Neuronal stem cell (in vitro differentiated cells): ENCODE results near the gene SPRING1.

Experiments
- DNase-seq: peaks from one replicate; pipeline ENCODE4 v3.0.0-alpha.2; 2013; ENCODE audit warnings: low spot score
- H2AFZ ChIP-seq: one replicate; pipeline ENCODE4 v1.6.1; 2013; ENCODE audit warnings: mild to moderate bottlenecking, low read length, inconsistent platforms
- H2AK5ac ChIP-seq: 2 replicates; pipeline ENCODE4 v1.6.1; 2013; ENCODE audit warnings: low read depth, mild to moderate bottlenecking, inconsistent platforms, low read length, moderate library complexity, mixed read lengths
- H2BK120ac ChIP-seq: 2 replicates; pipeline ENCODE4 v1.6.1; 2013; ENCODE audit warnings: low read depth, mild to moderate bottlenecking, inconsistent platforms, low read length, moderate library complexity, mixed read lengths
- H2BK12ac ChIP-seq: one replicate; pipeline ENCODE4 v1.6.1; 2013; ENCODE audit warnings: low read length, inconsistent platforms
- H2BK15ac ChIP-seq: 2 replicates; pipeline ENCODE4 v1.6.1; 2013; ENCODE audit warnings: mild to moderate bottlenecking, low read length, inconsistent platforms, mixed read lengths
- H2BK5ac ChIP-seq: one replicate; pipeline ENCODE4 v1.6.1; 2013; ENCODE audit warnings: inconsistent platforms, mild to moderate bottlenecking, low read length, moderate library complexity
- H3K14ac ChIP-seq: one replicate; pipeline ENCODE4 v1.6.1; 2013; ENCODE audit warnings: low read length, inconsistent platforms
- H3K18ac ChIP-seq: 2 replicates; pipeline ENCODE4 v1.6.1; 2013; ENCODE audit warnings: low read length, inconsistent platforms
- H3K23ac ChIP-seq: 2 replicates; pipeline ENCODE4 v1.6.1; 2013; ENCODE audit warnings: low read depth, mild to moderate bottlenecking, mixed read lengths, low read length, inconsistent platforms; ENCODE audit not compliant: poor library complexity
- H3K27ac ChIP-seq: replicated peaks from 3 replicates; pipeline ENCODE4 v1.5.1; 2013; ENCODE audit warnings: low read length, inconsistent platforms
- H3K27me3 ChIP-seq, 3 experiments: 2 replicates each; pipeline ENCODE4 v1.6.1; 2013; ENCODE audit warnings: low read length in 3 of 3, mild to moderate bottlenecking in 2 of 3, inconsistent platforms in 1 of 3, low read depth in 1 of 3, mixed read lengths in 1 of 3, moderate library complexity in 1 of 3; ENCODE audit not compliant: control insufficient read depth in 3 of 3, insufficient read depth in 3 of 3
- H3K36me3 ChIP-seq, 2 donors: replicated peaks in 1 of 2; 2 replicates each; pipeline ENCODE4 v1.6.1; 2013; ENCODE audit warnings: low read length in 2 of 2; ENCODE audit not compliant: control insufficient read depth in 2 of 2, insufficient read depth in 2 of 2
- H3K4ac ChIP-seq: 2 replicates; pipeline ENCODE4 v1.6.1; 2013; ENCODE audit warnings: inconsistent platforms, mild to moderate bottlenecking, low read length, moderate library complexity
- H3K4me1 ChIP-seq, 2 donors: 1 replicate in 1 of 2; 2 replicates in 1 of 2; pipeline ENCODE4 v1.6.1; 2013; ENCODE audit warnings: low read length in 2 of 2, low read depth in 1 of 2; ENCODE audit not compliant: control insufficient read depth in 2 of 2, insufficient read depth in 1 of 2
- H3K4me2 ChIP-seq: one replicate; pipeline ENCODE4 v1.6.1; 2013; ENCODE audit warnings: mild to moderate bottlenecking, low read length, inconsistent platforms; ENCODE audit not compliant: insufficient read depth, poor library complexity, severe bottlenecking
- H3K4me3 ChIP-seq, 2 donors: 2 replicates each; pipeline ENCODE4 v1.5.1; 2013; ENCODE audit warnings: low read length in 2 of 2, mild to moderate bottlenecking in 2 of 2, inconsistent platforms in 1 of 2, moderate library complexity in 1 of 2
- H3K79me1 ChIP-seq: one replicate; pipeline ENCODE4 v1.6.1; 2013; ENCODE audit warnings: low read depth, mild to moderate bottlenecking, inconsistent platforms, low read length, moderate library complexity
- H3K9ac ChIP-seq: one replicate; pipeline ENCODE4 v1.6.1; 2013; ENCODE audit warnings: mild to moderate bottlenecking, low read depth, low read length, inconsistent platforms; ENCODE audit not compliant: poor library complexity
- H3K9me3 ChIP-seq, 2 donors: replicated peaks in 1 of 2; 2 replicates each; pipeline versions ENCODE3 to v1.6.1; 2013; ENCODE audit warnings: low read length in 2 of 2, mild to moderate bottlenecking in 2 of 2, inconsistent platforms in 1 of 2, low read depth in 1 of 2, mixed read lengths in 1 of 2, moderate library complexity in 1 of 2; ENCODE audit not compliant: control insufficient read depth in 2 of 2, insufficient read depth in 1 of 2
- H4K8ac ChIP-seq: one replicate; pipeline ENCODE4 v1.6.1; 2013; ENCODE audit warnings: low read depth, mild to moderate bottlenecking, inconsistent platforms, low read length, moderate library complexity
- H4K91ac ChIP-seq: one replicate; pipeline ENCODE4 v1.6.1; 2013; ENCODE audit warnings: low read length, low read depth, mild to moderate bottlenecking, inconsistent platforms; ENCODE audit not compliant: poor library complexity
- WGBS, 2 donors: extraction: QIAGEN DNeasy Blood & Tissue Kit; methylation state at CpG; one replicate each; pipeline ENCODE4 v1.1.7; 2013; ENCODE audit warnings: missing lambda C conversion rate in 2 of 2, mixed read lengths in 1 of 2; ENCODE audit not compliant: insufficient read length in 2 of 2, insufficient replicate concordance in 1 of 2; ENCODE audit errors: extremely low coverage in 2 of 2; 5-methylcytosine and 5-hydroxymethylcytosine counted together

Gene SPRING1

DNA sequence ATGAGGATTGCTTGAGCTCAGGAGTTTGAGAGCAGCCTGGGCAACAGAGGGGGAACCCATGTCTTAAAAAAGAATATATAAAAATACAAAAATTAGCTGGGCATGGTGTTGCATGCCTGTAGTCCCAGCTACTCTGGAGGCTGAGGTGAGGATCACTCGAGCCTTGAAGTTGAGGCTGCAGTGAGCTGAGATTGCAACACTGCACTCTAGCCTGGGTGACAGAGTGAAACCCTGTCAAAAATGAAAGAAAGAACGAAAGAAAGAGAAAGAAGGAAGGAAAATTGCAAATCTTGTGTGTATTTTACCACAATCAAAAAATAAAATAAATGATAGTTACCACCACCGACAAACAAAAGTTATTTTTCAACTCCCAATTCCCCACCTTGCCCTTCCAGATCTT is 45.3 kb downstream of the SPRING1 start:
- Histone ChIP-seq H3K23ac (no peak overlapping the region), H4K91ac (no peak overlapping the region), H4K8ac (no peak overlapping the region), H3K14ac (no peak overlapping the region), H3K4me2 (no peak overlapping the region), H3K36me3 (no peaks in the 10 kb centered on the region), H3K27ac (no peak overlapping the region), H3K9ac (no peak overlapping the region), H3K4ac (no peak overlapping the region), H2AFZ (no peak overlapping the region), H3K4me1 (peaks cover 6 to 14% of the 10 kb centered on the region in 2 donors), H2AK5ac (no peak overlapping the region), H2BK120ac (no peak overlapping the region), H2BK15ac (no peak overlapping the region), H3K27me3 (peaks cover 0 to 67% (median 12%) of the 10 kb centered on the region in 3 experiments), H2BK12ac (no peak overlapping the region), H3K18ac (no peak overlapping the region), H3K4me3 (no peak overlapping the region), H2BK5ac (no peak overlapping the region), H3K9me3 (peaks cover 4% of the 10 kb centered on the region in 2 donors), H3K79me1 (no peaks in the 10 kb centered on the region)
- DNase-seq = no peak
- no CpG with 5 or more reads among the region's 3 CpGs for WGBS, 2 donors

DNA sequence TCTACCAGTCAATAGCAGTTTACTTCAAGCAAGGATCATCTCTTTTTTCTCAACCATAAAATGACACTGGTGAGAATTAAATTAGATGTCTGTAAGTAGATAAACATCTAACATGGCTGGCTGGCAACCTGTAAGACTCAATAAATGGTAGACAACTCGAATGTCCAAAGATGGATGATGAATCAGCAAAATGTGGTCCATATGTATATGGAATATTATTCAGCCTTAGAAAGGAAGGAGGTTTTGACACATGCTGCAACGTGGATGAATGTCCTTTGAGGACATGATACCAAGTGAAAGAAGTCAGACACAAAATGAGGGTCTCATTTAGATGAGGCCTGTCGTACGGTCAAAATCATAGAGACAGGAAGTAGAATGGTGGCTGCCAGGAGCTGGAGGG is 46.2 kb downstream of the SPRING1 start:
- Histone ChIP-seq H3K27me3 (peaks cover 0 to 61% (median 12%) of the 10 kb centered on the region in 3 experiments), H3K4me3 (no peak overlapping the region), H2BK120ac (no peak overlapping the region), H2AFZ (no peak overlapping the region), H3K79me1 (no peaks in the 10 kb centered on the region), H3K23ac (no peak overlapping the region), H4K8ac (no peak overlapping the region), H3K9ac (no peak overlapping the region), H3K18ac (no peak overlapping the region), H3K14ac (no peak overlapping the region), H3K4me1 (peaks cover 6 to 14% of the 10 kb centered on the region in 2 donors), H4K91ac (no peak overlapping the region), H2AK5ac (no peak overlapping the region), H3K4me2 (no peak overlapping the region), H2BK15ac (no peak overlapping the region), H3K27ac (no peak overlapping the region), H3K4ac (no peak overlapping the region), H2BK12ac (no peak overlapping the region), H3K36me3 (no peaks in the 10 kb centered on the region), H3K9me3 (peaks cover 4% of the 10 kb centered on the region in 2 donors), H2BK5ac (no peak overlapping the region)
- no peak for DNase-seq
- WGBS, 2 donors = no CpG with 5 or more reads among the region's 4 CpGs

DNA sequence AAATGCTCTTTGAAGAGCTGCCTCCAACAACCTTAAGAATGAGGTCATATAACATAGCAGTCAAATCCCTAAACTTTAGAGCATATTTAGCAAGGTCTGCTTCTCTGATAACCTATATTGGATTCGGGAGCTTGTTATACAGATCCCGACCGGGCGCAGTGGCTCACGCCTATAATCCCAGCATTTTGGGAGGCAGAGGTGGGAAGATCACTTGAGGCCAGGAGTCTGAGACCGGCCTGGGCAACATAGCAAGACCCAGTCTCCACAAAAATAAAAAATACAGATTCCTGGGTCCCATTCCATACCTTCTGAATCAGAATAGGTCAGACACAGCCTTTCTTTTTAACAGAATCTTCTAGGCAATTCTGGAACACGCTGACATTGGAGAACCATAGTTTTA is 46.7 kb downstream of the SPRING1 start:
- no peak overlapping the region for H2BK15ac ChIP-seq
- H3K9ac ChIP-seq = no peak overlapping the region
- H2BK12ac ChIP-seq = no peak overlapping the region
- no peaks in the 10 kb centered on the region for H3K79me1 ChIP-seq
- no peak overlapping the region for H4K91ac ChIP-seq
- no peak overlapping the region for H2BK120ac ChIP-seq
- no peak overlapping the region for H2AK5ac ChIP-seq
- peaks cover 0 to 56% (median 12%) of the 10 kb centered on the region in 3 experiments for H3K27me3 ChIP-seq
- no CpG with 5 or more reads among the region's 7 CpGs for WGBS, 2 donors
- H3K4me2 ChIP-seq = no peak overlapping the region
- no peak overlapping the region for H3K14ac ChIP-seq
- peaks cover 6 to 14% of the 10 kb centered on the region in 2 donors for H3K4me1 ChIP-seq
- no peak overlapping the region for H2AFZ ChIP-seq
- H3K27ac ChIP-seq = no peak overlapping the region
- H2BK5ac ChIP-seq = no peak overlapping the region
- no peak for DNase-seq
- no peak overlapping the region for H3K18ac ChIP-seq
- no peak overlapping the region for H3K23ac ChIP-seq
- no peak overlapping the region for H4K8ac ChIP-seq
- H3K9me3 ChIP-seq = peaks cover 4% of the 10 kb centered on the region in 2 donors
- H3K36me3 ChIP-seq = no peaks in the 10 kb centered on the region
- no peak overlapping the region for H3K4me3 ChIP-seq
- no peak overlapping the region for H3K4ac ChIP-seq

DNA sequence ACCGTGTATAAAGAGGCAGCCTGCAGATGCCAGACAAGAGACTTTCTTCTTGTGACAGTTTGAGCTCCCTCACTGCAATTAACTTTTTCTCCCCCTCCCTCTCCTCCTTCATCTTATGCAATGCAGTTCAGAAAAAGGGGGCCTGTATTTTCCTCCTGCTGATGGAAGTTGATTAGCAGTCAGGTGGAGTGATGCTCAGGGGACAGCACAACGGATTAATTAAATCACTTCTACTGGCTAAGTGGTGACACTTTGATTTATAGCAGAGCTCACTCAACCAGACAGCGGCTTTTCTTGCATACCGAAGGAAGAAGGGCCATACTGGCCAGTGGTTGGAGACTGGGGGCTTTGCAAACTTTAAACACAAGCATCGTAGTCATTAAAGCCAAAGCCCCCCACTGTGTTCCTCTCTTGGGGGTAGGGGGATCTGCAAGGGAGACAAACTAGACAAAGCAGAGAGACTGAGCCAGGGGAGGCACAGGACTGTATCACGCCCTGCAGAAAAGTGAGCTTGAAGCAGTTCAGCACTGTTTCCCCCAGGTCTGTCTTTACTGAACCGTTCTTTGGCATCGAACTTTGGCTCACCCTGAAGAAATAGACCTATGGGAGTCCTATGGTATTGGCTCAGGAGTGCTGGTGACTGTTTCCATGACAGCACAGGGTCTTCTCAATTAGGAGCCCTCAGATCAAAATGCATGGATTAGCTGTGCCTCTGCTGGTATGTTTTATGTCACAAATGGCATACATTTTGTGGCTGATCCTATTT is 47.7 kb downstream of the SPRING1 start:
- Histone ChIP-seq H3K27me3 (peaks cover 0 to 49% (median 12%) of the 10 kb centered on the region in 3 experiments), H2BK12ac (no peak overlapping the region), H3K9me3 (peaks cover 3% of the 10 kb centered on the region in 2 donors), H3K36me3 (no peaks in the 10 kb centered on the region), H2BK120ac (no peak overlapping the region), H3K14ac (no peak overlapping the region), H3K9ac (no peak overlapping the region), H3K18ac (no peak overlapping the region), H2BK5ac (no peak overlapping the region), H4K8ac (no peak overlapping the region), H3K4me3 (no peak overlapping the region), H3K23ac (no peak overlapping the region), H2AK5ac (no peak overlapping the region), H3K27ac (no peak overlapping the region), H2AFZ (no peak overlapping the region), H2BK15ac (no peak overlapping the region), H4K91ac (no peak overlapping the region), H3K4me2 (no peak overlapping the region), H3K79me1 (no peaks in the 10 kb centered on the region), H3K4me1 (peaks cover 6 to 14% of the 10 kb centered on the region in 2 donors), H3K4ac (no peak overlapping the region)
- no CpG with 5 or more reads among the region's 8 CpGs for WGBS, 2 donors
- no peak for DNase-seq
